HEK293 (cell line): Measurements from ENCODE around the gene VEPH1.

ENCODE experiments used
- CTCF ChIA-PET: fragments of 350-600 bp; formaldehyde crosslinking; extraction: SDS; loops from one replicate; lab custom pipeline; 2021; ENCODE audit warnings: antibody characterized with exemption; lab: Yijun Ruan, JAX
- POLR2A ChIA-PET: fragments of 300-600 bp; formaldehyde crosslinking; extraction: SDS; loops from one replicate; lab custom pipeline; 2020; ENCODE audit warnings: antibody characterized with exemption, inconsistent platforms; lab: Yijun Ruan, JAX
- H3K27ac ChIP-seq: fragments of 200-500 bp; sonication (Bioruptor generic); 2 replicates; pipeline ENCODE4 v1.5.1; 2014; ENCODE audit warnings: low read depth, low read length, control low read depth, inconsistent platforms; ENCODE audit errors: extremely low read depth
- H3K36me3 ChIP-seq, 2 experiments: fragments of 200-500 bp in 1 of 2; sonication (Bioruptor generic) in 1 of 2; 1 replicate in 1 of 2; 2 replicates in 1 of 2; pipeline ENCODE4 v1.5.1; 2014 to 2017; ENCODE audit warnings: inconsistent platforms in 2 of 2, low read length in 2 of 2; ENCODE audit not compliant: control insufficient read depth in 2 of 2, insufficient read depth in 1 of 2
- H3K4me1 ChIP-seq: fragments of 200-500 bp; sonication (Bioruptor generic); 2 replicates; pipeline ENCODE4 v1.5.1; 2014; ENCODE audit warnings: mild to moderate bottlenecking, low read length, inconsistent platforms; ENCODE audit not compliant: control insufficient read depth, insufficient read depth
- H3K4me3 ChIP-seq: 2 replicates; pipeline ENCODE4 v1.5.1; 2011; ENCODE audit warnings: low read depth, mild to moderate bottlenecking, control low read depth, low read length, moderate library complexity
- H3K9me3 ChIP-seq: fragments of 200-500 bp; sonication (Bioruptor generic); 2 replicates; pipeline ENCODE4 v1.5.1; 2014; ENCODE audit warnings: low read depth, low read length, inconsistent platforms; ENCODE audit not compliant: control insufficient read depth, insufficient read depth
- EGR2 ChIP-seq: fragments of 450-650 bp; formaldehyde crosslinking; IDR thresholded peaks from 2 replicates; pipeline ENCODE4 v1.5.1; 2016; ENCODE audit warnings: low read depth, missing biosample characterization, missing genetic modification characterization
- GFI1B ChIP-seq: fragments of 450-650 bp; formaldehyde crosslinking; IDR thresholded peaks from 2 replicates; pipeline ENCODE4 v1.5.1; 2016; ENCODE audit warnings: missing biosample characterization, missing genetic modification characterization
- HOXC10 ChIP-seq: sonication (generic); formaldehyde crosslinking; IDR thresholded peaks from 2 replicates; pipeline ENCODE4 v1.8.1; 2023; ENCODE audit warnings: mild to moderate bottlenecking, missing genetic modification reagents
- MYNN ChIP-seq: fragments of 450-650 bp; formaldehyde crosslinking; IDR thresholded peaks from 2 replicates; pipeline ENCODE4 v1.5.1; 2016; ENCODE audit warnings: missing biosample characterization, missing genetic modification characterization, borderline replicate concordance
- REPIN1 ChIP-seq: fragments of 450-650 bp; formaldehyde crosslinking; IDR thresholded peaks from 2 replicates; pipeline ENCODE4 v1.5.1; 2017; ENCODE audit warnings: missing biosample characterization, missing genetic modification characterization, low read depth
- ZBTB48 ChIP-seq: fragments of 450-650 bp; formaldehyde crosslinking; IDR thresholded peaks from 2 replicates; pipeline ENCODE4 v1.5.1; 2016; ENCODE audit warnings: missing biosample characterization, missing genetic modification characterization
- ZEB2 ChIP-seq: fragments of 450-650 bp; formaldehyde crosslinking; IDR thresholded peaks from 2 replicates; pipeline ENCODE4 v1.5.1; 2016; ENCODE audit warnings: missing biosample characterization, missing genetic modification characterization
- ZFP69B ChIP-seq: fragments of 450-650 bp; formaldehyde crosslinking; IDR thresholded peaks from 2 replicates; pipeline ENCODE4 v1.5.1; 2016; ENCODE audit warnings: missing biosample characterization, missing genetic modification characterization
- ZNF169 ChIP-seq: fragments of 450-650 bp; formaldehyde crosslinking; IDR thresholded peaks from 2 replicates; pipeline ENCODE4 v1.5.1; 2016; ENCODE audit warnings: missing biosample characterization, missing genetic modification characterization
- ZNF174 ChIP-seq: fragments of 450-650 bp; formaldehyde crosslinking; IDR thresholded peaks from 2 replicates; pipeline ENCODE4 v1.5.0; 2017; ENCODE audit warnings: missing biosample characterization, mild to moderate bottlenecking, missing genetic modification characterization
- ZNF223 ChIP-seq: fragments of 450-650 bp; formaldehyde crosslinking; IDR thresholded peaks from 2 replicates; pipeline ENCODE4 v1.5.1; 2016; ENCODE audit warnings: missing biosample characterization, missing genetic modification characterization
- ZNF335 ChIP-seq: fragments of 450-650 bp; formaldehyde crosslinking; conservative IDR thresholded peaks from 2 replicates; pipeline ENCODE4 v1.5.1; 2016; ENCODE audit warnings: missing biosample characterization, missing genetic modification characterization
- ZNF48 ChIP-seq: fragments of 450-650 bp; formaldehyde crosslinking; IDR thresholded peaks from 2 replicates; pipeline ENCODE4 v1.5.1; 2016; ENCODE audit warnings: missing biosample characterization, missing genetic modification characterization
- ZNF501 ChIP-seq: fragments of 450-650 bp; formaldehyde crosslinking; IDR thresholded peaks from 2 replicates; pipeline ENCODE4 v1.5.1; 2016; ENCODE audit warnings: missing biosample characterization, missing genetic modification characterization
- ZNF624 ChIP-seq: fragments of 450-650 bp; formaldehyde crosslinking; IDR thresholded peaks from 2 replicates; pipeline ENCODE4 v1.5.1; 2017; ENCODE audit warnings: missing biosample characterization, missing genetic modification characterization
- ZNF654 ChIP-seq: fragments of 450-650 bp; formaldehyde crosslinking; IDR thresholded peaks from 2 replicates; pipeline ENCODE4 v1.5.1; 2016; ENCODE audit warnings: low read depth, missing biosample characterization, missing genetic modification characterization
- ZNF776 ChIP-seq: fragments of 450-650 bp; formaldehyde crosslinking; IDR thresholded peaks from 2 replicates; pipeline ENCODE4 v1.5.0; 2017; ENCODE audit warnings: missing biosample characterization, missing genetic modification characterization, borderline replicate concordance
- ZNF777 ChIP-seq: fragments of 450-650 bp; formaldehyde crosslinking; IDR thresholded peaks from 2 replicates; pipeline ENCODE4 v1.5.1; 2017; ENCODE audit warnings: missing biosample characterization, missing genetic modification characterization, borderline replicate concordance
- ZNF792 ChIP-seq: fragments of 450-650 bp; formaldehyde crosslinking; IDR thresholded peaks from 2 replicates; pipeline ENCODE4 v1.5.1; 2016; ENCODE audit warnings: missing biosample characterization, missing genetic modification characterization
- ZNF843 ChIP-seq: fragments of 450-650 bp; formaldehyde crosslinking; IDR thresholded peaks from 2 replicates; pipeline ENCODE4 v1.5.1; 2016; ENCODE audit warnings: missing biosample characterization, missing genetic modification characterization
- TF ChIP-seq, protein P1 (sequence below): fragments of 450-650 bp; formaldehyde crosslinking; optimal IDR thresholded peaks from 2 replicates; pipeline ENCODE3; 2016; ENCODE audit warnings: missing biosample characterization, mild to moderate bottlenecking, missing genetic modification characterization
- TF ChIP-seq, protein P2 (sequence below): fragments of 450-650 bp; formaldehyde crosslinking; IDR thresholded peaks from 2 replicates; pipeline ENCODE4 v1.5.1; 2016; ENCODE audit warnings: missing biosample characterization, missing genetic modification characterization
- TF ChIP-seq, protein P3 (sequence below): fragments of 450-650 bp; formaldehyde crosslinking; IDR thresholded peaks from 2 replicates; pipeline ENCODE4 v1.5.1; 2016; ENCODE audit warnings: missing biosample characterization, missing genetic modification characterization
- TF ChIP-seq, protein P4 (sequence below): fragments of 450-650 bp; formaldehyde crosslinking; IDR thresholded peaks from 2 replicates; pipeline ENCODE4 v1.5.1; 2016; ENCODE audit warnings: missing biosample characterization, missing genetic modification characterization
- TF ChIP-seq, protein P5 (sequence below): fragments of 450-650 bp; formaldehyde crosslinking; IDR thresholded peaks from 2 replicates; pipeline ENCODE4 v1.5.1; 2016; ENCODE audit warnings: missing biosample characterization, missing genetic modification characterization
- TF ChIP-seq, protein P6 (sequence below): fragments of 450-650 bp; formaldehyde crosslinking; IDR thresholded peaks from 2 replicates; pipeline ENCODE4 v1.5.1; 2016; ENCODE audit warnings: missing biosample characterization, missing genetic modification characterization

Gene VEPH1

DNA sequence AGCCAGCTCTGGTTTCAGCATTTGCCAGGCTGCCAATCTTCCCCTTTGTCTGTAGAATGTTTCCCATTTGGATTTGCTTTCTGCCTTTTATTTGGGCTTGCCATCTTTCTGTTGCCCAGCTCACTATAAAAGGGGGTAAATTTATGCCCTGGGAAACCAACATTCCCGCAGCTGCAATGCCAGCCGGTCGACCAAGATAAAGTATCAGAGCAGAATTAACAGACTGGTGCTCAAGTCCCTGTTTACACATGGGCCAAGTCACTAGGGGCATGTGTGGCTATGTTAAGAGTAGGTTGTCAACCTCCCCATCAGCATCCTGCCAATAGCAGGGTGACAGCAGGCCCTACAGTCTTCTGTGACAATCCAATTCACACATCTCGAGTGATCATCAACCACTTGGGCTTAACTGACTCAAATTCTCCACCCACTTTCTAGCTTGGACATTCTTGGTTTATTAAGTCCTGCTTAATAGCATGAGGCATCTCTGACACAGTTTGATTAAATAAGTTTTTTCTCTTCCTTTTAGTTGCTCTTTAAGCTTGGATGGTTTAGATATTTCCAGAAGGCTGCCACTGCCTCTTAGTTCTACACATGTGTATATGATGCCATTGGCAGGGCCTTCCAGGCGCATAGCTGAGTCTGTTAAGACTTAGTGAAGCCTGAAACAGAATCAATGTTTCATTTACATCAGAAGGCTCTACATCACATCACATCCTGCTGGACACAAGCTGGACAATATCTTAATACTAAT lies 24.1 kb upstream of the VEPH1 start:
- ChIA-PET CTCF (interaction anchor here (3.3 kb wide), 1 partner anchor 46 kb away, joined by 11 read pairs; no protein-coding TSS in a partner anchor), POLR2A (no interaction called here)
- Histone ChIP-seq H3K36me3 (no peaks in the 10 kb centered on the region), H3K9me3 (no peaks in the 10 kb centered on the region), H3K27ac (no peak overlapping the region), H3K4me1 (no peaks in the 10 kb centered on the region), H3K4me3 (no peak overlapping the region)
- TF ChIP-seq ZNF169 (tag by site-specific recombination), result no peak
- TF ChIP-seq ZNF776, result no peak
- TF ChIP-seq, protein P1, sequence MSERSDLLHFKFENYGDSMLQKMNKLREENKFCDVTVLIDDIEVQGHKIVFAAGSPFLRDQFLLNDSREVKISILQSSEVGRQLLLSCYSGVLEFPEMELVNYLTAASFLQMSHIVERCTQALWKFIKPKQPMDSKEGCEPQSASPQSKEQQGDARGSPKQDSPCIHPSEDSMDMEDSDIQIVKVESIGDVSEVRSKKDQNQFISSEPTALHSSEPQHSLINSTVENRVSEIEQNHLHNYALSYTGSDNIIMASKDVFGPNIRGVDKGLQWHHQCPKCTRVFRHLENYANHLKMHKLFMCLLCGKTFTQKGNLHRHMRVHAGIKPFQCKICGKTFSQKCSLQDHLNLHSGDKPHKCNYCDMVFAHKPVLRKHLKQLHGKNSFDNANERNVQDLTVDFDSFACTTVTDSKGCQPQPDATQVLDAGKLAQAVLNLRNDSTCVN (tag by site-specific recombination), result no peak
- TF ChIP-seq, protein P2, sequence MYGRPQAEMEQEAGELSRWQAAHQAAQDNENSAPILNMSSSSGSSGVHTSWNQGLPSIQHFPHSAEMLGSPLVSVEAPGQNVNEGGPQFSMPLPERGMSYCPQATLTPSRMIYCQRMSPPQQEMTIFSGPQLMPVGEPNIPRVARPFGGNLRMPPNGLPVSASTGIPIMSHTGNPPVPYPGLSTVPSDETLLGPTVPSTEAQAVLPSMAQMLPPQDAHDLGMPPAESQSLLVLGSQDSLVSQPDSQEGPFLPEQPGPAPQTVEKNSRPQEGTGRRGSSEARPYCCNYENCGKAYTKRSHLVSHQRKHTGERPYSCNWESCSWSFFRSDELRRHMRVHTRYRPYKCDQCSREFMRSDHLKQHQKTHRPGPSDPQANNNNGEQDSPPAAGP (tag by site-specific recombination), result no peak
- TF ChIP-seq ZNF777 (tag by site-specific recombination), result no peak
- TF ChIP-seq ZNF843 (tag by site-specific recombination), result no peak
- no peak for TF ChIP-seq ZNF624 (tag by site-specific recombination)
- no peak for TF ChIP-seq ZNF223 (tag by site-specific recombination)
- no peak for TF ChIP-seq ZNF335 (tag by site-specific recombination)
- no peak for TF ChIP-seq ZBTB48 (tag by site-specific recombination)
- TF ChIP-seq REPIN1 (tag by site-specific recombination), result no peak
- no peak for TF ChIP-seq EGR2 (tag by site-specific recombination)
- TF ChIP-seq, protein P3, sequence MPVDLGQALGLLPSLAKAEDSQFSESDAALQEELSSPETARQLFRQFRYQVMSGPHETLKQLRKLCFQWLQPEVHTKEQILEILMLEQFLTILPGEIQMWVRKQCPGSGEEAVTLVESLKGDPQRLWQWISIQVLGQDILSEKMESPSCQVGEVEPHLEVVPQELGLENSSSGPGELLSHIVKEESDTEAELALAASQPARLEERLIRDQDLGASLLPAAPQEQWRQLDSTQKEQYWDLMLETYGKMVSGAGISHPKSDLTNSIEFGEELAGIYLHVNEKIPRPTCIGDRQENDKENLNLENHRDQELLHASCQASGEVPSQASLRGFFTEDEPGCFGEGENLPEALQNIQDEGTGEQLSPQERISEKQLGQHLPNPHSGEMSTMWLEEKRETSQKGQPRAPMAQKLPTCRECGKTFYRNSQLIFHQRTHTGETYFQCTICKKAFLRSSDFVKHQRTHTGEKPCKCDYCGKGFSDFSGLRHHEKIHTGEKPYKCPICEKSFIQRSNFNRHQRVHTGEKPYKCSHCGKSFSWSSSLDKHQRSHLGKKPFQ, result no peak
- no peak for TF ChIP-seq ZNF501
- TF ChIP-seq ZNF654 (tag by site-specific recombination), result no peak
- no peak for TF ChIP-seq ZNF792
- TF ChIP-seq GFI1B (tag by site-specific recombination), result no peak
- TF ChIP-seq, protein P4, sequence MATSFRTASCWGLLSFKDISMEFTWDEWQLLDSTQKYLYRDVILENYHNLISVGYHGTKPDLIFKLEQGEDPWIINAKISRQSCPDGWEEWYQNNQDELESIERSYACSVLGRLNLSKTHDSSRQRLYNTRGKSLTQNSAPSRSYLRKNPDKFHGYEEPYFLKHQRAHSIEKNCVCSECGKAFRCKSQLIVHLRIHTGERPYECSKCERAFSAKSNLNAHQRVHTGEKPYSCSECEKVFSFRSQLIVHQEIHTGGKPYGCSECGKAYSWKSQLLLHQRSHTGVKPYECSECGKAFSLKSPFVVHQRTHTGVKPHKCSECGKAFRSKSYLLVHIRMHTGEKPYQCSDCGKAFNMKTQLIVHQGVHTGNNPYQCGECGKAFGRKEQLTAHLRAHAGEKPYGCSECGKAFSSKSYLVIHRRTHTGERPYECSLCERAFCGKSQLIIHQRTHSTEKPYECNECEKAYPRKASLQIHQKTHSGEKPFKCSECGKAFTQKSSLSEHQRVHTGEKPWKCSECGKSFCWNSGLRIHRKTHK (tag by site-specific recombination), result no peak

DNA sequence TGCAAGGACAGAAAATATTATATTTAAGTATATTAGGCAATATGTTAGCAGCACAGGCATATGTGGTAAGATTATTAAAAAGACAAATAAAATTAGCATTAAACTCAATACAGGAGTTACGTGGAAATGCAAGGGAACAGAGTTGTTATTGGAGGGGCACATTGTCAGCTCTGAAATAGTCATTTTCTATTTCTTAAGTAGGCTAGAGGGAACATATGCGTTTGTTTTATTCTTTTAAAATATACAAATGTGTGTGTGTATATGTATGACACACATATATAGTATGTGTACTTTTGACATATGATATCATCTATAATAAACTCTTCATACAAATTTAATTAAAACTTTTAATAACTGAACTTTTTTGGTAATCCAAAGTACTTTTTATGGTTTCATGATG lies 22.8 kb upstream of the VEPH1 start:
- H3K36me3 ChIP-seq, result no peaks in the 10 kb centered on the region
- ChIA-PET CTCF (interaction anchor here (3.3 kb wide), 1 partner anchor 47 kb away, joined by 11 read pairs; no protein-coding TSS in a partner anchor), POLR2A (no interaction called here)
- H3K4me3 ChIP-seq, result no peak overlapping the region
- no peak overlapping the region for H3K27ac ChIP-seq
- no peaks in the 10 kb centered on the region for H3K4me1 ChIP-seq
- no peaks in the 10 kb centered on the region for H3K9me3 ChIP-seq
- TF ChIP-seq ZNF174 (no peak), ZNF48 (tag by site-specific recombination) (no peak), ZEB2 (no peak), ZNF335 (tag by site-specific recombination) (no peak), ZFP69B (tag by site-specific recombination) (no peak), MYNN (no peak), HOXC10 (CRISPR knock-in tag) (no peak)
- TF ChIP-seq, protein P5, sequence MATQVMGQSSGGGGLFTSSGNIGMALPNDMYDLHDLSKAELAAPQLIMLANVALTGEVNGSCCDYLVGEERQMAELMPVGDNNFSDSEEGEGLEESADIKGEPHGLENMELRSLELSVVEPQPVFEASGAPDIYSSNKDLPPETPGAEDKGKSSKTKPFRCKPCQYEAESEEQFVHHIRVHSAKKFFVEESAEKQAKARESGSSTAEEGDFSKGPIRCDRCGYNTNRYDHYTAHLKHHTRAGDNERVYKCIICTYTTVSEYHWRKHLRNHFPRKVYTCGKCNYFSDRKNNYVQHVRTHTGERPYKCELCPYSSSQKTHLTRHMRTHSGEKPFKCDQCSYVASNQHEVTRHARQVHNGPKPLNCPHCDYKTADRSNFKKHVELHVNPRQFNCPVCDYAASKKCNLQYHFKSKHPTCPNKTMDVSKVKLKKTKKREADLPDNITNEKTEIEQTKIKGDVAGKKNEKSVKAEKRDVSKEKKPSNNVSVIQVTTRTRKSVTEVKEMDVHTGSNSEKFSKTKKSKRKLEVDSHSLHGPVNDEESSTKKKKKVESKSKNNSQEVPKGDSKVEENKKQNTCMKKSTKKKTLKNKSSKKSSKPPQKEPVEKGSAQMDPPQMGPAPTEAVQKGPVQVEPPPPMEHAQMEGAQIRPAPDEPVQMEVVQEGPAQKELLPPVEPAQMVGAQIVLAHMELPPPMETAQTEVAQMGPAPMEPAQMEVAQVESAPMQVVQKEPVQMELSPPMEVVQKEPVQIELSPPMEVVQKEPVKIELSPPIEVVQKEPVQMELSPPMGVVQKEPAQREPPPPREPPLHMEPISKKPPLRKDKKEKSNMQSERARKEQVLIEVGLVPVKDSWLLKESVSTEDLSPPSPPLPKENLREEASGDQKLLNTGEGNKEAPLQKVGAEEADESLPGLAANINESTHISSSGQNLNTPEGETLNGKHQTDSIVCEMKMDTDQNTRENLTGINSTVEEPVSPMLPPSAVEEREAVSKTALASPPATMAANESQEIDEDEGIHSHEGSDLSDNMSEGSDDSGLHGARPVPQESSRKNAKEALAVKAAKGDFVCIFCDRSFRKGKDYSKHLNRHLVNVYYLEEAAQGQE, result no peak
- TF ChIP-seq, protein P6, sequence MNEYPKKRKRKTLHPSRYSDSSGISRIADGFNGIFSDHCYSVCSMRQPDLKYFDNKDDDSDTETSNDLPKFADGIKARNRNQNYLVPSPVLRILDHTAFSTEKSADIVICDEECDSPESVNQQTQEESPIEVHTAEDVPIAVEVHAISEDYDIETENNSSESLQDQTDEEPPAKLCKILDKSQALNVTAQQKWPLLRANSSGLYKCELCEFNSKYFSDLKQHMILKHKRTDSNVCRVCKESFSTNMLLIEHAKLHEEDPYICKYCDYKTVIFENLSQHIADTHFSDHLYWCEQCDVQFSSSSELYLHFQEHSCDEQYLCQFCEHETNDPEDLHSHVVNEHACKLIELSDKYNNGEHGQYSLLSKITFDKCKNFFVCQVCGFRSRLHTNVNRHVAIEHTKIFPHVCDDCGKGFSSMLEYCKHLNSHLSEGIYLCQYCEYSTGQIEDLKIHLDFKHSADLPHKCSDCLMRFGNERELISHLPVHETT (tag by site-specific recombination), result no peak
